ENCODE results near the gene FRG2B. TPM values are rescaled to one million over a fixed set of nuclear protein-coding genes. Genes with fewer than 3 reads are reported as not detected.

The FRG2B gene
- polyA plus RNA-seq, 3 donors: not detected

DNA sequence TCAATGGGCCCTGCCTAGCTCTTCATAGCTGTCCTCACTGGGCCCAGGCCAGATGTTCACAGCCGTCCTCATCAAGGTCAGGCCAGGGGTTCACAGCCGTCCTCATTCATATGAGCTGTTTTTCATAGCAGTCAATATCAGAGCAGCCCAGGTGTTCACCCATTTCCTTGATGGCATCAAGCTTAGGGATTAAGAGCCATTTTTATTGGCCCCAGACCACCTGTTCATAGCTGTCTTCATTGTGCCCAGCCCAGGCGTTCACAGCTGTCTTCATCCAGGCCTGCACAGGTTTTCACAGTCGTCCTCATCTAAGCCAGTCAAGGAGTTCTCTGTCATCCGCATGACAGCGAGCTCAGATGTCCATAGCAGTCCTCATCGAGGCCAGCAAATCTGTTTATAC lies 9.4 kb downstream of the FRG2B start:
- Histone ChIP-seq H3K27me3 (ENCODE audit: control insufficient read depth in 2 of 2, insufficient read depth in 2 of 2, low read length in 2 of 2) (peaks cover 2 to 12% of the 10 kb centered on the region in 2 donors), H4K20me1 (ENCODE audit: insufficient read depth, low read length) (no peaks in the 10 kb centered on the region), H3K4me3 (replicated peaks in 1 of 3; ENCODE audit: low read depth in 2 of 3, low read length in 3 of 3) (no peak overlapping the region), H3K9ac (ENCODE audit: insufficient read depth, low read length, poor library complexity, severe bottlenecking) (no peak overlapping the region), H3K4me1 (ENCODE audit: control insufficient read depth in 1 of 2, insufficient read depth in 2 of 2, low read length in 2 of 2) (no peaks in the 10 kb centered on the region), H3K27ac (ENCODE audit: low read depth in 1 of 2, low read length in 2 of 2) (no peak overlapping the region), H3K79me2 (ENCODE audit: insufficient read depth, low read length) (no peaks in the 10 kb centered on the region), H3K4me2 (replicated peaks; ENCODE audit: extremely low read depth, low read length, poor library complexity, severe bottlenecking) (no peak overlapping the region), H2AFZ (ENCODE audit: insufficient read depth, low read depth, low read length, poor library complexity, severe bottlenecking) (no peak overlapping the region), H3K9me3 (replicated peaks in 1 of 2; ENCODE audit: control insufficient read depth in 1 of 2, insufficient read depth in 1 of 2, low read length in 2 of 2) (peaks cover 0 to 4% of the 10 kb centered on the region in 2 donors), H3K36me3 (replicated peaks in 1 of 2; ENCODE audit: control insufficient read depth in 1 of 2, insufficient read depth in 2 of 2, low read length in 2 of 2) (no peaks in the 10 kb centered on the region)
- H3K4me3 Mint-ChIP-seq: no peak overlapping the region
- peaks cover 3% of the 10 kb centered on the region for H3K4me1 Mint-ChIP-seq
- 94% methylated on average over 7 of the region's 7 CpGs for WGBS (ENCODE audit: insufficient coverage)
- no peak for DNase-seq
- peaks cover 0 to 2% of the 10 kb centered on the region in 2 donors for H3K36me3 Mint-ChIP-seq
- no peak for TF ChIP-seq CTCF (IDR thresholded peaks at IDR 0.05)
- peaks cover 0 to 18% (median 11%) of the 10 kb centered on the region in 7 donors for H3K9me3 Mint-ChIP-seq
- no peak overlapping the region for H3K27ac Mint-ChIP-seq
- intact Hi-C loops (cut with micrococcal nuclease): no loop called here
- peaks cover 12 to 30% (median 15%) of the 10 kb centered on the region in 3 donors for H3K27me3 Mint-ChIP-seq (ENCODE audit: low read depth in 3 of 3)

GRCh38 chr10:133616371-133617130 lies 10.0 kb downstream of the FRG2B start:
- WGBS (ENCODE audit: insufficient coverage): over 99% methylated on average over 8 of the region's 8 CpGs
- Histone ChIP-seq H3K27ac (ENCODE audit: low read depth in 1 of 2, low read length in 2 of 2) (no peak overlapping the region), H4K20me1 (ENCODE audit: insufficient read depth, low read length) (no peaks in the 10 kb centered on the region), H2AFZ (ENCODE audit: insufficient read depth, low read depth, low read length, poor library complexity, severe bottlenecking) (no peak overlapping the region), H3K36me3 (replicated peaks in 1 of 2; ENCODE audit: control insufficient read depth in 1 of 2, insufficient read depth in 2 of 2, low read length in 2 of 2) (no peaks in the 10 kb centered on the region), H3K79me2 (ENCODE audit: insufficient read depth, low read length) (no peaks in the 10 kb centered on the region), H3K9ac (ENCODE audit: insufficient read depth, low read length, poor library complexity, severe bottlenecking) (no peak overlapping the region), H3K9me3 (replicated peaks in 1 of 2; ENCODE audit: control insufficient read depth in 1 of 2, insufficient read depth in 1 of 2, low read length in 2 of 2) (no peaks in the 10 kb centered on the region), H3K4me1 (ENCODE audit: control insufficient read depth in 1 of 2, insufficient read depth in 2 of 2, low read length in 2 of 2) (no peaks in the 10 kb centered on the region), H3K4me2 (replicated peaks; ENCODE audit: extremely low read depth, low read length, poor library complexity, severe bottlenecking) (no peak overlapping the region), H3K27me3 (ENCODE audit: control insufficient read depth in 2 of 2, insufficient read depth in 2 of 2, low read length in 2 of 2) (peaks cover 0 to 7% of the 10 kb centered on the region in 2 donors), H3K4me3 (replicated peaks in 1 of 3; ENCODE audit: low read depth in 2 of 3, low read length in 3 of 3) (no peak overlapping the region)
- TF ChIP-seq CTCF (IDR thresholded peaks at IDR 0.05): no peak
- no peak for DNase-seq
- Mint-ChIP-seq H3K4me1 (peaks cover 3% of the 10 kb centered on the region), H3K27me3 (ENCODE audit: low read depth in 3 of 3) (peaks cover 7 to 29% (median 11%) of the 10 kb centered on the region in 3 donors), H3K36me3 (no peaks in the 10 kb centered on the region), H3K4me3 (no peak overlapping the region), H3K27ac (no peak overlapping the region), H3K9me3 (peaks cover 0 to 14% (median 6%) of the 10 kb centered on the region in 7 donors)
- intact Hi-C loops (cut with micrococcal nuclease): no loop called here
